Measurements from ENCODE around the gene MACC1. TPM values are rescaled to one million over a fixed set of nuclear protein-coding genes. Genes with fewer than 3 reads are reported as not detected.

MACC1 gene
- total and polyA plus RNA-seq, 2 donors (not counting 3 experiments of a cell fraction or from before 2014, with no cell fraction given), result not detected

DNA sequence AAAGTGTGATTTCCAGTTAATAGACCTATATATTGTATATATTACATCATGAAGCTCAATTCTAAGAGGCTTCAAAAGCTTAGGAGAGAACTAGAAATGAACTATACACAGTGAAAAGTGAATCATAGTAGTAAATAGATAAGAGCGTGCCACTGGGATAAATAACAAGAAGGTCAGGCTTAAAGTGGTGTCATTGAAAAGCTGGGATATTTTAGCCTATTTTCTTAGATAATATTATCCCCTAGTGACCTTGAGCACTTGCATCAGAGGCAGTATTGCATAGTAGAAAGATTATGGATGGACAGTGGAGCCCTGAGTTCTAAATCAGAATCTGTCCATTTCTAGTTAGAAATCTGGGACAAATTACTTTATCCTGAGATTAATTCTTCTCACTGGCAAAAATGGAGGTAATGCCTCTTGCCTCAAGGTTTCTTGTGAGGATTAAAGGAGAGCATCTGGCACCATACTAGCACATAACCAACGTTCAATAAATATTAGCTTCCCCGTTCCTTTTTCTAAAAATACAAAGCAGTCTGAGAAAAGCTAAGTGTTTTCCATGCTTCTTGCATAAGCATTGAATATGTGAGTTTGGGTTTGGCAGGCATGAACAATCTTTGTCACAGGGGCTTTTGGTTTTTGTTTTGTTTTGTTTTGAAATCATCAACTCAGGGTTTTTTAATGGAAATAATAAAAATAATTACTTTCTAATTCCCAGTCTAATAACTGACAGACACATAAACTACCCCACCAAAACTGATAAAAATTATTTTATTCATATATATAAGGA lies 27.3 kb upstream of the MACC1 start:
- no peaks in the 10 kb centered on the region for H3K9me3 ChIP-seq (replicated peaks; ENCODE audit: control insufficient read depth, insufficient read depth, low read length)
- POLR2A ChIA-PET, result no interaction called here
- intact Hi-C loops (cut with micrococcal nuclease), result no loop called here
- no peaks in the 10 kb centered on the region for H4K20me1 ChIP-seq (replicated peaks; ENCODE audit: control insufficient read depth, extremely low read depth, insufficient read depth, low read length)
- no peak overlapping the region for H3K9ac ChIP-seq (replicated peaks; ENCODE audit: extremely low read depth, insufficient read depth, low read length)
- no TSS peak for BruUV-seq (replicated peaks)
- H3K27ac ChIP-seq (ENCODE audit: insufficient read depth, low read depth, low read length), result no peak overlapping the region
- no peak overlapping the region for H3K4me2 ChIP-seq (ENCODE audit: insufficient read depth, low read length)
- TF ChIP-seq FOS (IDR thresholded peaks at IDR 0.05; ENCODE audit: borderline replicate concordance, insufficient read depth, low read length) (no peak), POLR2A (IDR thresholded peaks at IDR 0.05; ENCODE audit: low read depth, low read length) (no peak), JUN (IDR thresholded peaks at IDR 0.05; ENCODE audit: borderline replicate concordance, insufficient read depth, insufficient read length, low read depth) (no peak), MYC (IDR thresholded peaks at IDR 0.05; ENCODE audit: low read depth, low read length) (no peak), MAX (IDR thresholded peaks at IDR 0.05; ENCODE audit: insufficient read depth, insufficient read length) (no peak), GATA2 (IDR thresholded peaks at IDR 0.05; ENCODE audit: insufficient read depth, insufficient read length, low read depth, low read length) (no peak), EZH2 (IDR thresholded peaks at IDR 0.05; ENCODE audit: borderline replicate concordance, low read depth, low read length, severe bottlenecking) (no peak), POLR2AphosphoS5 (IDR thresholded peaks at IDR 0.05; ENCODE audit: insufficient read depth, low read depth, low read length) (no peak)
- TF ChIP-seq, protein P1, sequence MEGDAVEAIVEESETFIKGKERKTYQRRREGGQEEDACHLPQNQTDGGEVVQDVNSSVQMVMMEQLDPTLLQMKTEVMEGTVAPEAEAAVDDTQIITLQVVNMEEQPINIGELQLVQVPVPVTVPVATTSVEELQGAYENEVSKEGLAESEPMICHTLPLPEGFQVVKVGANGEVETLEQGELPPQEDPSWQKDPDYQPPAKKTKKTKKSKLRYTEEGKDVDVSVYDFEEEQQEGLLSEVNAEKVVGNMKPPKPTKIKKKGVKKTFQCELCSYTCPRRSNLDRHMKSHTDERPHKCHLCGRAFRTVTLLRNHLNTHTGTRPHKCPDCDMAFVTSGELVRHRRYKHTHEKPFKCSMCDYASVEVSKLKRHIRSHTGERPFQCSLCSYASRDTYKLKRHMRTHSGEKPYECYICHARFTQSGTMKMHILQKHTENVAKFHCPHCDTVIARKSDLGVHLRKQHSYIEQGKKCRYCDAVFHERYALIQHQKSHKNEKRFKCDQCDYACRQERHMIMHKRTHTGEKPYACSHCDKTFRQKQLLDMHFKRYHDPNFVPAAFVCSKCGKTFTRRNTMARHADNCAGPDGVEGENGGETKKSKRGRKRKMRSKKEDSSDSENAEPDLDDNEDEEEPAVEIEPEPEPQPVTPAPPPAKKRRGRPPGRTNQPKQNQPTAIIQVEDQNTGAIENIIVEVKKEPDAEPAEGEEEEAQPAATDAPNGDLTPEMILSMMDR (IDR thresholded peaks at IDR 0.05; ENCODE audit: extremely low read depth in 1 of 2, insufficient read depth in 1 of 2, low read depth in 1 of 2, low read length in 2 of 2), result no peak
- CTCF ChIA-PET, result no interaction called here
- H3K4me3 ChIP-seq (replicated peaks in 1 of 3; ENCODE audit: insufficient read depth in 1 of 3, low read depth in 1 of 3, low read length in 3 of 3), result no peak overlapping the region
- no peaks in the 10 kb centered on the region for H3K4me1 ChIP-seq (ENCODE audit: control insufficient read depth, extremely low read depth, insufficient read depth, low read length)
- H3K36me3 ChIP-seq (ENCODE audit: control insufficient read depth in 2 of 2, extremely low read depth in 1 of 2, insufficient read depth in 2 of 2, low read length in 2 of 2), result no peaks in the 10 kb centered on the region
- H3K9me1 ChIP-seq (replicated peaks; ENCODE audit: control insufficient read depth, extremely low read depth, insufficient read depth, low read length), result no peaks in the 10 kb centered on the region
- no peaks in the 10 kb centered on the region for H3K79me2 ChIP-seq (ENCODE audit: control insufficient read depth, insufficient read depth, low read length)
- FAIRE-seq, result no peak
- no peak for DNase-seq (ENCODE audit: low read depth, low spot score)
- H3K27me3 ChIP-seq (ENCODE audit: control insufficient read depth in 2 of 2, insufficient read depth in 2 of 2, low read length in 2 of 2), result no peaks in the 10 kb centered on the region
- no peak overlapping the region for H2AFZ ChIP-seq (ENCODE audit: low read depth, low read length)
- dilution Hi-C loops (cut with MboI; ENCODE audit: extremely low pct_ligation_motif_present, low sequenced_read_pairs), result no loop called here
